Measurements from ENCODE around the gene SP3.

DNA sequence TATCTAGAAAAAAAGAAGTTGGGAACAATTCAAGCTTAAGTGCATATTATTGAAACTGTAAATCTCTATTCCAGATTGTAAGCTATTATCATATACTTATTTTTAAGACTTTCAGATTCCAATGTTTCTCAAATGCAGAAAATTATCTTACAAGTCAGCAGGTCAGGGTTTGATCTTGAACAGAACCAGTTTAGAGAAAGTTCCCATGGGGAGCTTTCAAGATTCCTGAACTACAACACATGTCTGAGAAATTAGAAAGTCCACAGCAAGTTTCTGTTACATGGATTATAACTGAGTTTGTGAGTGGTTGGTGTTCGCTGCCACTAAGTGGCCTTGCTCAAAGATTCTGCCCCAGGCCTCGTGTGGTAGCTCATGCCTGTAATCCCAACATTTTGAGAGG lies 31.6 kb upstream of the SP3 start:
- TF ChIP-seq, protein P1, sequence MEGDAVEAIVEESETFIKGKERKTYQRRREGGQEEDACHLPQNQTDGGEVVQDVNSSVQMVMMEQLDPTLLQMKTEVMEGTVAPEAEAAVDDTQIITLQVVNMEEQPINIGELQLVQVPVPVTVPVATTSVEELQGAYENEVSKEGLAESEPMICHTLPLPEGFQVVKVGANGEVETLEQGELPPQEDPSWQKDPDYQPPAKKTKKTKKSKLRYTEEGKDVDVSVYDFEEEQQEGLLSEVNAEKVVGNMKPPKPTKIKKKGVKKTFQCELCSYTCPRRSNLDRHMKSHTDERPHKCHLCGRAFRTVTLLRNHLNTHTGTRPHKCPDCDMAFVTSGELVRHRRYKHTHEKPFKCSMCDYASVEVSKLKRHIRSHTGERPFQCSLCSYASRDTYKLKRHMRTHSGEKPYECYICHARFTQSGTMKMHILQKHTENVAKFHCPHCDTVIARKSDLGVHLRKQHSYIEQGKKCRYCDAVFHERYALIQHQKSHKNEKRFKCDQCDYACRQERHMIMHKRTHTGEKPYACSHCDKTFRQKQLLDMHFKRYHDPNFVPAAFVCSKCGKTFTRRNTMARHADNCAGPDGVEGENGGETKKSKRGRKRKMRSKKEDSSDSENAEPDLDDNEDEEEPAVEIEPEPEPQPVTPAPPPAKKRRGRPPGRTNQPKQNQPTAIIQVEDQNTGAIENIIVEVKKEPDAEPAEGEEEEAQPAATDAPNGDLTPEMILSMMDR (IDR thresholded peaks at IDR 0.05; ENCODE audit: low read depth, low read length) = no peak
- no peak for TF ChIP-seq MYC (IDR thresholded peaks at IDR 0.05; ENCODE audit: low read depth, low read length)
- TF ChIP-seq POLR2A (IDR thresholded peaks at IDR 0.05; ENCODE audit: extremely low read depth, insufficient read length) = no peak
